Measurements from ENCODE around the gene NLGN2.

NLGN2 gene

GRCh38 chr17:7380855-7381683 is 26.6 kb upstream of the NLGN2 start, which contains the start of gene TNK1:
Gene TNK1 (plus strand): TSS chr17:7381089. CDS start chr17:7382927, 1,838 bp downstream.
- no peaks in the 10 kb centered on the region for H3K9me3 Mint-ChIP-seq
- H3K27ac Mint-ChIP-seq (ENCODE audit: low read depth): no peak within 1 kb of the TSS
- DNase-seq (ENCODE audit: low spot score in 2 of 2): no peak
- H3K27me3 Mint-ChIP-seq: peaks cover 31% of the 10 kb centered on the region
- no peak for ATAC-seq (replicated peaks; ENCODE audit: extremely low read depth, poor library complexity, severe bottlenecking)
- H3K4me3 Mint-ChIP-seq: no peak within 1 kb of the TSS
- H3K4me1 Mint-ChIP-seq: peaks cover 14% of the 10 kb centered on the region
- no peaks in the 10 kb centered on the region for H3K36me3 Mint-ChIP-seq (ENCODE audit: insufficient read depth)

- Mint-ChIP-seq H3K27ac (ENCODE audit: low read depth) (no peak overlapping the region), H3K4me1 (peaks cover 14% of the 10 kb centered on the region), H3K9me3 (no peaks in the 10 kb centered on the region), H3K4me3 (peak overlapping the region; percentile 81), H3K27me3 (peaks cover 31% of the 10 kb centered on the region), H3K36me3 (ENCODE audit: insufficient read depth) (no peaks in the 10 kb centered on the region)
- ATAC-seq (replicated peaks; ENCODE audit: extremely low read depth, poor library complexity, severe bottlenecking) (no peak), DNase-seq (ENCODE audit: low spot score in 2 of 2) (no peak)
These were observed 24.7 kb upstream of the NLGN2 start for GRCh38 chr17:7382901-7383300.

GRCh38 chr17:7383371-7383741 is 24.3 kb upstream of the NLGN2 start:
- no peak for DNase-seq (ENCODE audit: low spot score in 2 of 2)
- no peaks in the 10 kb centered on the region for H3K9me3 Mint-ChIP-seq
- H3K27me3 Mint-ChIP-seq: peaks cover 31% of the 10 kb centered on the region
- peak overlapping the region; percentile 81 for H3K4me3 Mint-ChIP-seq
- H3K27ac Mint-ChIP-seq (ENCODE audit: low read depth): no peak overlapping the region
- peaks cover under 1% of the 10 kb centered on the region for H3K36me3 Mint-ChIP-seq (ENCODE audit: insufficient read depth)
- ATAC-seq (replicated peaks; ENCODE audit: extremely low read depth, poor library complexity, severe bottlenecking): no peak
- peaks cover 14% of the 10 kb centered on the region for H3K4me1 Mint-ChIP-seq

- DNase-seq (ENCODE audit: low spot score in 2 of 2) (peak; percentile 65 to 69), ATAC-seq (replicated peaks; ENCODE audit: extremely low read depth, poor library complexity, severe bottlenecking) (peak; percentile 96)
- peaks cover 2% of the 10 kb centered on the region for H3K36me3 Mint-ChIP-seq (ENCODE audit: insufficient read depth)
- H3K27ac Mint-ChIP-seq (ENCODE audit: low read depth): peak overlapping the region; percentile 92
- H3K27me3 Mint-ChIP-seq: peaks cover 29% of the 10 kb centered on the region
- no peaks in the 10 kb centered on the region for H3K9me3 Mint-ChIP-seq
- H3K4me3 Mint-ChIP-seq: peak overlapping the region; percentile 81
- H3K4me1 Mint-ChIP-seq: peaks cover 14% of the 10 kb centered on the region
These were observed 23.7 kb upstream of the NLGN2 start for GRCh38 chr17:7383742-7384488.

GRCh38 chr17:7384489-7385081 is 23.1 kb upstream of the NLGN2 start:
- Mint-ChIP-seq H3K4me3 (peak overlapping the region; percentile 81), H3K27ac (ENCODE audit: low read depth) (peak overlapping the region; percentile 92), H3K27me3 (peaks cover 22% of the 10 kb centered on the region), H3K4me1 (peaks cover 15% of the 10 kb centered on the region), H3K9me3 (no peaks in the 10 kb centered on the region), H3K36me3 (ENCODE audit: insufficient read depth) (peaks cover 2% of the 10 kb centered on the region)
- DNase-seq (ENCODE audit: low spot score in 2 of 2): no peak
- ATAC-seq (replicated peaks; ENCODE audit: extremely low read depth, poor library complexity, severe bottlenecking): no peak

GRCh38 chr17:7388856-7389255 is 18.8 kb upstream of the NLGN2 start:
- H3K36me3 Mint-ChIP-seq (ENCODE audit: insufficient read depth): peaks cover 14% of the 10 kb centered on the region
- no peak overlapping the region for H3K27ac Mint-ChIP-seq (ENCODE audit: low read depth)
- H3K4me3 Mint-ChIP-seq: no peak overlapping the region
- H3K4me1 Mint-ChIP-seq: peaks cover 26% of the 10 kb centered on the region
- ATAC-seq (replicated peaks; ENCODE audit: extremely low read depth, poor library complexity, severe bottlenecking): no peak
- no peaks in the 10 kb centered on the region for H3K27me3 Mint-ChIP-seq
- H3K9me3 Mint-ChIP-seq: no peaks in the 10 kb centered on the region
- no peak for DNase-seq (ENCODE audit: low spot score in 2 of 2)

GRCh38 chr17:7389924-7390910 is 17.4 kb upstream of the NLGN2 start:
- peaks cover 24% of the 10 kb centered on the region for H3K4me1 Mint-ChIP-seq
- no peaks in the 10 kb centered on the region for H3K27me3 Mint-ChIP-seq
- H3K4me3 Mint-ChIP-seq: no peak overlapping the region
- no peak for DNase-seq (ENCODE audit: low spot score in 2 of 2)
- H3K9me3 Mint-ChIP-seq: no peaks in the 10 kb centered on the region
- ATAC-seq (replicated peaks; ENCODE audit: extremely low read depth, poor library complexity, severe bottlenecking): no peak
- no peak overlapping the region for H3K27ac Mint-ChIP-seq (ENCODE audit: low read depth)
- peaks cover 16% of the 10 kb centered on the region for H3K36me3 Mint-ChIP-seq (ENCODE audit: insufficient read depth)

GRCh38 chr17:7391307-7391706 is 16.3 kb upstream of the NLGN2 start:
- peaks cover 16% of the 10 kb centered on the region for H3K36me3 Mint-ChIP-seq (ENCODE audit: insufficient read depth)
- no peaks in the 10 kb centered on the region for H3K9me3 Mint-ChIP-seq
- no peak overlapping the region for H3K27ac Mint-ChIP-seq (ENCODE audit: low read depth)
- H3K4me3 Mint-ChIP-seq: no peak overlapping the region
- peaks cover 30% of the 10 kb centered on the region for H3K4me1 Mint-ChIP-seq
- DNase-seq (ENCODE audit: low spot score in 2 of 2) (no peak), ATAC-seq (replicated peaks; ENCODE audit: extremely low read depth, poor library complexity, severe bottlenecking) (no peak)
- no peaks in the 10 kb centered on the region for H3K27me3 Mint-ChIP-seq

GRCh38 chr17:7392696-7393612 is 14.7 kb upstream of the NLGN2 start:
- DNase-seq (ENCODE audit: low spot score in 2 of 2): no peak
- H3K27me3 Mint-ChIP-seq: no peaks in the 10 kb centered on the region
- H3K4me3 Mint-ChIP-seq: peak overlapping the region; percentile 94
- peaks cover 30% of the 10 kb centered on the region for H3K4me1 Mint-ChIP-seq
- H3K9me3 Mint-ChIP-seq: no peaks in the 10 kb centered on the region
- H3K36me3 Mint-ChIP-seq (ENCODE audit: insufficient read depth): peaks cover 16% of the 10 kb centered on the region
- ATAC-seq (replicated peaks; ENCODE audit: extremely low read depth, poor library complexity, severe bottlenecking): no peak
- peak overlapping the region; percentile 88 for H3K27ac Mint-ChIP-seq (ENCODE audit: low read depth)

- Mint-ChIP-seq H3K27me3 (no peaks in the 10 kb centered on the region), H3K4me3 (peak overlapping the region; percentile 94), H3K4me1 (peaks cover 30% of the 10 kb centered on the region), H3K36me3 (ENCODE audit: insufficient read depth) (peaks cover 14% of the 10 kb centered on the region), H3K27ac (ENCODE audit: low read depth) (peak overlapping the region; percentile 88), H3K9me3 (no peaks in the 10 kb centered on the region)
- peak; percentile 73 for ATAC-seq (replicated peaks; ENCODE audit: extremely low read depth, poor library complexity, severe bottlenecking)
- DNase-seq (ENCODE audit: low spot score in 2 of 2): peak in 1 of 2 donors; percentile 56
These were observed 13.8 kb upstream of the NLGN2 start for GRCh38 chr17:7393613-7394451.
